ENCODE measurements around the gene CEND1. TPM values are rescaled to one million over a fixed set of nuclear protein-coding genes. Genes with fewer than 3 reads are reported as not detected.

Gene CEND1
- polyA plus RNA-seq, 1 of the 3 experiments (the other 2 are of a cell fraction), result 3.6 TPM

GRCh38 chr11:737366-737765, 52.5 kb downstream of the CEND1 start:
- no peaks in the 10 kb centered on the region for H3F3A ChIP-seq (replicated peaks; ENCODE audit: insufficient read depth)
- DNase-seq, result no peak
- no peak overlapping the region for H2AFZ ChIP-seq (ENCODE audit: low read depth)
- H3K4me2 ChIP-seq, result no peak overlapping the region
- no peak for TF ChIP-seq RXRA (IDR thresholded peaks at IDR 0.05; ENCODE audit: borderline replicate concordance, low read depth)
- no peak for TF ChIP-seq SMC3 (IDR thresholded peaks at IDR 0.05; ENCODE audit: low read depth, low read length)
- no peak for TF ChIP-seq MEF2A (IDR thresholded peaks at IDR 0.05; ENCODE audit: borderline replicate concordance, low read depth)
- TF ChIP-seq FOXJ3 (CRISPR knock-in tag; IDR thresholded peaks at IDR 0.05), result no peak
- TF ChIP-seq MXI1 (IDR thresholded peaks at IDR 0.05; ENCODE audit: low read depth, low read length), result no peak
- TF ChIP-seq SIN3A (IDR thresholded peaks at IDR 0.05; ENCODE audit: borderline replicate concordance, low read depth, low read length), result no peak
- TF ChIP-seq, protein P1, sequence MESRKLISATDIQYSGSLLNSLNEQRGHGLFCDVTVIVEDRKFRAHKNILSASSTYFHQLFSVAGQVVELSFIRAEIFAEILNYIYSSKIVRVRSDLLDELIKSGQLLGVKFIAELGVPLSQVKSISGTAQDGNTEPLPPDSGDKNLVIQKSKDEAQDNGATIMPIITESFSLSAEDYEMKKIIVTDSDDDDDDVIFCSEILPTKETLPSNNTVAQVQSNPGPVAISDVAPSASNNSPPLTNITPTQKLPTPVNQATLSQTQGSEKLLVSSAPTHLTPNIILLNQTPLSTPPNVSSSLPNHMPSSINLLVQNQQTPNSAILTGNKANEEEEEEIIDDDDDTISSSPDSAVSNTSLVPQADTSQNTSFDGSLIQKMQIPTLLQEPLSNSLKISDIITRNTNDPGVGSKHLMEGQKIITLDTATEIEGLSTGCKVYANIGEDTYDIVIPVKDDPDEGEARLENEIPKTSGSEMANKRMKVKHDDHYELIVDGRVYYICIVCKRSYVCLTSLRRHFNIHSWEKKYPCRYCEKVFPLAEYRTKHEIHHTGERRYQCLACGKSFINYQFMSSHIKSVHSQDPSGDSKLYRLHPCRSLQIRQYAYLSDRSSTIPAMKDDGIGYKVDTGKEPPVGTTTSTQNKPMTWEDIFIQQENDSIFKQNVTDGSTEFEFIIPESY (IDR thresholded peaks at IDR 0.05; ENCODE audit: borderline replicate concordance, low read depth), result no peak
- TF ChIP-seq, protein P2, sequence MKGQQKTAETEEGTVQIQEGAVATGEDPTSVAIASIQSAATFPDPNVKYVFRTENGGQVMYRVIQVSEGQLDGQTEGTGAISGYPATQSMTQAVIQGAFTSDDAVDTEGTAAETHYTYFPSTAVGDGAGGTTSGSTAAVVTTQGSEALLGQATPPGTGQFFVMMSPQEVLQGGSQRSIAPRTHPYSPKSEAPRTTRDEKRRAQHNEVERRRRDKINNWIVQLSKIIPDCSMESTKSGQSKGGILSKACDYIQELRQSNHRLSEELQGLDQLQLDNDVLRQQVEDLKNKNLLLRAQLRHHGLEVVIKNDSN (IDR thresholded peaks at IDR 0.05; ENCODE audit: borderline replicate concordance, low read depth), result no peak
- no peak for TF ChIP-seq TCF12 (IDR thresholded peaks at IDR 0.05)
- no peak for TF ChIP-seq FOXM1 (IDR thresholded peaks at IDR 0.05; ENCODE audit: low read depth)
- no peak for TF ChIP-seq FOSL2 (IDR thresholded peaks at IDR 0.05; ENCODE audit: borderline replicate concordance, low read depth)
- TF ChIP-seq, protein P3, sequence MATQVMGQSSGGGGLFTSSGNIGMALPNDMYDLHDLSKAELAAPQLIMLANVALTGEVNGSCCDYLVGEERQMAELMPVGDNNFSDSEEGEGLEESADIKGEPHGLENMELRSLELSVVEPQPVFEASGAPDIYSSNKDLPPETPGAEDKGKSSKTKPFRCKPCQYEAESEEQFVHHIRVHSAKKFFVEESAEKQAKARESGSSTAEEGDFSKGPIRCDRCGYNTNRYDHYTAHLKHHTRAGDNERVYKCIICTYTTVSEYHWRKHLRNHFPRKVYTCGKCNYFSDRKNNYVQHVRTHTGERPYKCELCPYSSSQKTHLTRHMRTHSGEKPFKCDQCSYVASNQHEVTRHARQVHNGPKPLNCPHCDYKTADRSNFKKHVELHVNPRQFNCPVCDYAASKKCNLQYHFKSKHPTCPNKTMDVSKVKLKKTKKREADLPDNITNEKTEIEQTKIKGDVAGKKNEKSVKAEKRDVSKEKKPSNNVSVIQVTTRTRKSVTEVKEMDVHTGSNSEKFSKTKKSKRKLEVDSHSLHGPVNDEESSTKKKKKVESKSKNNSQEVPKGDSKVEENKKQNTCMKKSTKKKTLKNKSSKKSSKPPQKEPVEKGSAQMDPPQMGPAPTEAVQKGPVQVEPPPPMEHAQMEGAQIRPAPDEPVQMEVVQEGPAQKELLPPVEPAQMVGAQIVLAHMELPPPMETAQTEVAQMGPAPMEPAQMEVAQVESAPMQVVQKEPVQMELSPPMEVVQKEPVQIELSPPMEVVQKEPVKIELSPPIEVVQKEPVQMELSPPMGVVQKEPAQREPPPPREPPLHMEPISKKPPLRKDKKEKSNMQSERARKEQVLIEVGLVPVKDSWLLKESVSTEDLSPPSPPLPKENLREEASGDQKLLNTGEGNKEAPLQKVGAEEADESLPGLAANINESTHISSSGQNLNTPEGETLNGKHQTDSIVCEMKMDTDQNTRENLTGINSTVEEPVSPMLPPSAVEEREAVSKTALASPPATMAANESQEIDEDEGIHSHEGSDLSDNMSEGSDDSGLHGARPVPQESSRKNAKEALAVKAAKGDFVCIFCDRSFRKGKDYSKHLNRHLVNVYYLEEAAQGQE (IDR thresholded peaks at IDR 0.05; ENCODE audit: low read depth, low read length), result no peak
- no peak for TF ChIP-seq ELF1 (IDR thresholded peaks at IDR 0.05)
- no peak for TF ChIP-seq CHD2 (IDR thresholded peaks at IDR 0.05; ENCODE audit: low read length, partially characterized antibody)
- no peak for TF ChIP-seq EZH2phosphoT487 (IDR thresholded peaks at IDR 0.05; ENCODE audit: borderline replicate concordance, low read depth)
- H3K9me2 ChIP-seq, result no peaks in the 10 kb centered on the region
- CTCF ChIA-PET, result interaction anchor here (2.4 kb wide), 1 partner anchor 14 kb away, joined by 7 read pairs; no protein-coding TSS in a partner anchor
- POLR2A ChIA-PET, result no interaction called here
- no peak overlapping the region for H3K9ac ChIP-seq
- H3K4me3 ChIP-seq (ENCODE audit: low read depth in 2 of 2, low read length in 1 of 2), result no peak overlapping the region
- no peaks in the 10 kb centered on the region for H3K36me3 ChIP-seq (replicated peaks in 1 of 2; ENCODE audit: control insufficient read depth in 1 of 2, insufficient read depth in 2 of 2, low read length in 1 of 2)
- WGBS (ENCODE audit: low lambda C conversion rate), result 68% methylated on average over 11 of the region's 11 CpGs
- H3K9me3 ChIP-seq, result no peaks in the 10 kb centered on the region
- H3K27me3 ChIP-seq (ENCODE audit: insufficient read depth), result no peaks in the 10 kb centered on the region; the same call in 1 of the 2 replicates
- no peak overlapping the region for H3K27ac ChIP-seq (ENCODE audit: low read depth in 2 of 2, low read length in 1 of 2)
- H3K4me1 ChIP-seq (ENCODE audit: control insufficient read depth in 1 of 2, insufficient read depth in 2 of 2, low read depth in 1 of 2, low read length in 1 of 2), result no peaks in the 10 kb centered on the region
- no peaks in the 10 kb centered on the region for H4K20me1 ChIP-seq (ENCODE audit: insufficient read depth)
- H3K79me2 ChIP-seq (ENCODE audit: insufficient read depth), result no peaks in the 10 kb centered on the region

Small RNA genes within 50 kb of the gene (small RNA-seq; reads per million reads assigned to genes)
- gene SNORA52, result 0 reads per million in 7 experiments

Other genes starting within 250 kb of the CEND1 start
- gene LMNTD2, start 229.4 kb downstream of the CEND1 start, polyA plus RNA-seq (2012; rRNA removed), result 2.4 and 2.6 TPM in 2 replicates
- 19.8 and 24.0 TPM in 2 replicates for gene RASSF7, start 229.1 kb downstream of the CEND1 start, polyA plus RNA-seq (2012; rRNA removed)
- gene PHRF1, start 213.6 kb downstream of the CEND1 start, polyA plus RNA-seq (2012; rRNA removed), result 18.8 and 22.7 TPM in 2 replicates
- gene IRF7, start 174.1 kb downstream of the CEND1 start, polyA plus RNA-seq (2012; rRNA removed), result 5.9 and 6.3 TPM in 2 replicates
- gene CDHR5, start 165.1 kb downstream of the CEND1 start, polyA plus RNA-seq (2012; rRNA removed), result not detected in 2 replicates
- gene SCT, start 162.9 kb downstream of the CEND1 start, polyA plus RNA-seq (2012; rRNA removed), result not detected in 2 replicates
- gene DRD4, start 152.8 kb downstream of the CEND1 start, polyA plus RNA-seq (2012; rRNA removed), result not detected in 2 replicates
- 36.0 and 40.6 TPM in 2 replicates for gene DEAF1, start 94.9 kb downstream of the CEND1 start, polyA plus RNA-seq (2012; rRNA removed)
- gene TMEM80, start 94.3 kb downstream of the CEND1 start, polyA plus RNA-seq (2012; rRNA removed), result 40.4 and 51.0 TPM in 2 replicates
- 0.67 and 0.74 TPM in 2 replicates for gene EPS8L2, start 83.9 kb downstream of the CEND1 start, polyA plus RNA-seq (2012; rRNA removed)
- 78.4 and 103 TPM in 2 replicates for gene TALDO1, start 42.6 kb downstream of the CEND1 start, polyA plus RNA-seq (2012; rRNA removed)
- gene GATD1, start 12.6 kb downstream of the CEND1 start, polyA plus RNA-seq (2012; rRNA removed), result 72.9 and 86.2 TPM in 2 replicates
- 40.2 and 50.9 TPM in 2 replicates for gene SLC25A22, start 8.2 kb upstream of the CEND1 start, polyA plus RNA-seq (2012; rRNA removed)
- gene PIDD1, start 15.1 kb upstream of the CEND1 start, polyA plus RNA-seq (2012; rRNA removed), result 25.5 and 27.4 TPM in 2 replicates
- gene RPLP2, start 19.9 kb upstream of the CEND1 start, polyA plus RNA-seq (2012; rRNA removed), result 390 and 799 TPM in 2 replicates
- gene PNPLA2, start 28.8 kb upstream of the CEND1 start, polyA plus RNA-seq (2012; rRNA removed), result 47.7 and 60.3 TPM in 2 replicates
- gene CRACR2B, start 37.8 kb upstream of the CEND1 start, polyA plus RNA-seq (2012; rRNA removed), result 0.94 and 1.1 TPM in 2 replicates
- gene CD151, start 42.9 kb upstream of the CEND1 start, polyA plus RNA-seq (2012; rRNA removed), result 922 and 1,149 TPM in 2 replicates
- 287 and 540 TPM in 2 replicates for gene POLR2L, start 52.4 kb upstream of the CEND1 start, polyA plus RNA-seq (2012; rRNA removed)
- 201 and 226 TPM in 2 replicates for gene TSPAN4, start 52.8 kb upstream of the CEND1 start, polyA plus RNA-seq (2012; rRNA removed)
- 194 and 231 TPM in 2 replicates for gene CHID1, start 120.7 kb upstream of the CEND1 start, polyA plus RNA-seq (2012; rRNA removed)
- gene AP2A2, start 135.8 kb upstream of the CEND1 start, polyA plus RNA-seq (2012; rRNA removed), result 36.3 and 42.7 TPM in 2 replicates
- gene MUC6, start 246.6 kb upstream of the CEND1 start, polyA plus RNA-seq (2012; rRNA removed), result not detected in 2 replicates